ENCODE data around the gene TSHR. TPM values are rescaled to one million over a fixed set of nuclear protein-coding genes. Genes with fewer than 3 reads are reported as not detected.

Gene TSHR
- total RNA-seq, 1 donor: not detected

- Histone ChIP-seq H3K27ac (ENCODE audit: low read depth, low read length) (no peak overlapping the region), H3K36me3 (ENCODE audit: insufficient read depth, low read length) (no peaks in the 10 kb centered on the region), H3K4me1 (ENCODE audit: insufficient read depth, low read length) (no peaks in the 10 kb centered on the region), H3K4me3 (ENCODE audit: insufficient read depth, low read length) (peak overlapping the region; percentile 41), H3K27me3 (ENCODE audit: insufficient read depth, low read length) (peaks cover 27% of the 10 kb centered on the region), H2AFZ (ENCODE audit: low read length) (peak overlapping the region; percentile 77), H3K9me3 (ENCODE audit: low read depth, low read length) (no peaks in the 10 kb centered on the region), H4K20me1 (ENCODE audit: insufficient read depth, low read length) (no peaks in the 10 kb centered on the region), H3K79me2 (ENCODE audit: insufficient read depth, low read length) (no peaks in the 10 kb centered on the region), H3K4me2 (ENCODE audit: insufficient read depth, low read length) (peak overlapping the region; percentile 71)
- no peak for TF ChIP-seq CTCF (IDR thresholded peaks at IDR 0.05; ENCODE audit: extremely low read depth, low read depth, low read length)
- DNase-seq (ENCODE audit: insufficient read length, low spot score, missing footprints): no peak
These were observed 4.1 kb downstream of the TSHR start for GRCh38 chr14:80959496-80959895.

- no peak overlapping the region for H3K4me2 ChIP-seq (ENCODE audit: insufficient read depth, low read length)
- H3K4me1 ChIP-seq (ENCODE audit: insufficient read depth, low read length): no peaks in the 10 kb centered on the region
- H3K27ac ChIP-seq (ENCODE audit: low read depth, low read length): no peak overlapping the region
- no peaks in the 10 kb centered on the region for H4K20me1 ChIP-seq (ENCODE audit: insufficient read depth, low read length)
- H3K79me2 ChIP-seq (ENCODE audit: insufficient read depth, low read length): no peaks in the 10 kb centered on the region
- H2AFZ ChIP-seq (ENCODE audit: low read length): no peak overlapping the region
- H3K9me3 ChIP-seq (ENCODE audit: low read depth, low read length): no peaks in the 10 kb centered on the region
- no peaks in the 10 kb centered on the region for H3K36me3 ChIP-seq (ENCODE audit: insufficient read depth, low read length)
- no peak overlapping the region for H3K4me3 ChIP-seq (ENCODE audit: insufficient read depth, low read length)
- no peak for DNase-seq (ENCODE audit: insufficient read length, low spot score, missing footprints)
- TF ChIP-seq CTCF (IDR thresholded peaks at IDR 0.05; ENCODE audit: extremely low read depth, low read depth, low read length): no peak
- H3K27me3 ChIP-seq (ENCODE audit: insufficient read depth, low read length): peaks cover 6% of the 10 kb centered on the region
These were observed 9.6 kb downstream of the TSHR start for GRCh38 chr14:80965037-80965436.

- peaks cover 7% of the 10 kb centered on the region for H3K4me1 ChIP-seq (ENCODE audit: insufficient read depth, low read length)
- H4K20me1 ChIP-seq (ENCODE audit: insufficient read depth, low read length): no peaks in the 10 kb centered on the region
- no peak for TF ChIP-seq CTCF (IDR thresholded peaks at IDR 0.05; ENCODE audit: extremely low read depth, low read depth, low read length)
- no peak overlapping the region for H3K27ac ChIP-seq (ENCODE audit: low read depth, low read length)
- H3K4me2 ChIP-seq (ENCODE audit: insufficient read depth, low read length): peak overlapping the region; percentile 29
- H3K4me3 ChIP-seq (ENCODE audit: insufficient read depth, low read length): no peak overlapping the region
- no peaks in the 10 kb centered on the region for H3K36me3 ChIP-seq (ENCODE audit: insufficient read depth, low read length)
- H2AFZ ChIP-seq (ENCODE audit: low read length): no peak overlapping the region
- no peaks in the 10 kb centered on the region for H3K79me2 ChIP-seq (ENCODE audit: insufficient read depth, low read length)
- no peak for DNase-seq (ENCODE audit: insufficient read length, low spot score, missing footprints)
- peaks cover 4% of the 10 kb centered on the region for H3K27me3 ChIP-seq (ENCODE audit: insufficient read depth, low read length)
- no peaks in the 10 kb centered on the region for H3K9me3 ChIP-seq (ENCODE audit: low read depth, low read length)
These were observed 18.7 kb downstream of the TSHR start for GRCh38 chr14:80973931-80974641.

GRCh38 chr14:80974679-80975078, 19.3 kb downstream of the TSHR start:
- Histone ChIP-seq H3K9me3 (ENCODE audit: low read depth, low read length) (no peaks in the 10 kb centered on the region), H4K20me1 (ENCODE audit: insufficient read depth, low read length) (no peaks in the 10 kb centered on the region), H3K27me3 (ENCODE audit: insufficient read depth, low read length) (peaks cover 4% of the 10 kb centered on the region), H3K27ac (ENCODE audit: low read depth, low read length) (no peak overlapping the region), H3K79me2 (ENCODE audit: insufficient read depth, low read length) (no peaks in the 10 kb centered on the region), H3K4me2 (ENCODE audit: insufficient read depth, low read length) (peak overlapping the region; percentile 29), H3K4me1 (ENCODE audit: insufficient read depth, low read length) (peaks cover 7% of the 10 kb centered on the region), H3K36me3 (ENCODE audit: insufficient read depth, low read length) (no peaks in the 10 kb centered on the region), H2AFZ (ENCODE audit: low read length) (no peak overlapping the region), H3K4me3 (ENCODE audit: insufficient read depth, low read length) (no peak overlapping the region)
- DNase-seq (ENCODE audit: insufficient read length, low spot score, missing footprints): no peak
- no peak for TF ChIP-seq CTCF (IDR thresholded peaks at IDR 0.05; ENCODE audit: extremely low read depth, low read depth, low read length)
